DOHH2 (cell line): ENCODE results near the gene RHEX.

ENCODE experiments used
- EZH2phosphoT487 ChIP-seq: fragments of 200-600 bp; sonication (generic); IDR thresholded peaks from 2 replicates; pipeline ENCODE4 v1.6.1; 2017; ENCODE audit warnings: borderline replicate concordance, mild to moderate bottlenecking, antibody characterized with exemption, low read length, moderate library complexity, mixed read lengths
- TF ChIP-seq, protein P1 (sequence below): fragments of 200-600 bp; sonication (generic); IDR thresholded peaks from one replicate; pipeline ENCODE4 v1.5.1; 2014; ENCODE audit warnings: antibody characterized with exemption, mild to moderate bottlenecking, low read depth, low read length; ENCODE audit not compliant: poor library complexity, severe bottlenecking

DNA sequence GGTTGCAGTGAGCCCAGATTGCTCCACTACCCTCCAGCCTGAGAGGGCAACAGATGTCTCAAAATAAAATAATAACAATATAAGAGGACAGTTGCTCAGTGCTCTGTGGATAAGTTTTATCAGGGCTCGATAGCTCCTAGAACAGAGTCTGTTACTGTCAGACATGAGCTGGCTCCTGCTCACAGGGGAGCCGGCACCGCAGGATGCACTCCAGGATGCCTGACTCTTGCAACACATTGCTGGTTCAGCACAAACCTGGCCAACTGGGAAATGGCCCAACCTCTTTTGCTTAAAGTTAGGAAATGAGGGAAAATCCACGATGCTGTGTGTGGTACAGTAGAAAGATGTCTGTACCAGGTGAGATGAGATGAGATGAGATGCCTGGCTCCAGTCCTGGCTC lies 23.5 kb upstream of the RHEX start:
- TF ChIP-seq, protein P1, sequence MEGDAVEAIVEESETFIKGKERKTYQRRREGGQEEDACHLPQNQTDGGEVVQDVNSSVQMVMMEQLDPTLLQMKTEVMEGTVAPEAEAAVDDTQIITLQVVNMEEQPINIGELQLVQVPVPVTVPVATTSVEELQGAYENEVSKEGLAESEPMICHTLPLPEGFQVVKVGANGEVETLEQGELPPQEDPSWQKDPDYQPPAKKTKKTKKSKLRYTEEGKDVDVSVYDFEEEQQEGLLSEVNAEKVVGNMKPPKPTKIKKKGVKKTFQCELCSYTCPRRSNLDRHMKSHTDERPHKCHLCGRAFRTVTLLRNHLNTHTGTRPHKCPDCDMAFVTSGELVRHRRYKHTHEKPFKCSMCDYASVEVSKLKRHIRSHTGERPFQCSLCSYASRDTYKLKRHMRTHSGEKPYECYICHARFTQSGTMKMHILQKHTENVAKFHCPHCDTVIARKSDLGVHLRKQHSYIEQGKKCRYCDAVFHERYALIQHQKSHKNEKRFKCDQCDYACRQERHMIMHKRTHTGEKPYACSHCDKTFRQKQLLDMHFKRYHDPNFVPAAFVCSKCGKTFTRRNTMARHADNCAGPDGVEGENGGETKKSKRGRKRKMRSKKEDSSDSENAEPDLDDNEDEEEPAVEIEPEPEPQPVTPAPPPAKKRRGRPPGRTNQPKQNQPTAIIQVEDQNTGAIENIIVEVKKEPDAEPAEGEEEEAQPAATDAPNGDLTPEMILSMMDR = no peak
- TF ChIP-seq EZH2phosphoT487 = no peak
